HG03280 (cell line): Measurements from ENCODE around the gene PLK3.
"Not testable (repeated sequence)": the region's sequence is repeated elsewhere in the genome, so short reads cannot be mapped to it uniquely, and the experiment has no call there.

Source experiments
- ATAC-seq: cut with Tn5 transposase; IDR thresholded peaks from one replicate; pipeline ENCODE4 v1.9.1; 2021; ENCODE audit warnings: mild to moderate bottlenecking, moderate library complexity; ENCODE audit not compliant: unreplicated experiment

PLK3 gene

DNA sequence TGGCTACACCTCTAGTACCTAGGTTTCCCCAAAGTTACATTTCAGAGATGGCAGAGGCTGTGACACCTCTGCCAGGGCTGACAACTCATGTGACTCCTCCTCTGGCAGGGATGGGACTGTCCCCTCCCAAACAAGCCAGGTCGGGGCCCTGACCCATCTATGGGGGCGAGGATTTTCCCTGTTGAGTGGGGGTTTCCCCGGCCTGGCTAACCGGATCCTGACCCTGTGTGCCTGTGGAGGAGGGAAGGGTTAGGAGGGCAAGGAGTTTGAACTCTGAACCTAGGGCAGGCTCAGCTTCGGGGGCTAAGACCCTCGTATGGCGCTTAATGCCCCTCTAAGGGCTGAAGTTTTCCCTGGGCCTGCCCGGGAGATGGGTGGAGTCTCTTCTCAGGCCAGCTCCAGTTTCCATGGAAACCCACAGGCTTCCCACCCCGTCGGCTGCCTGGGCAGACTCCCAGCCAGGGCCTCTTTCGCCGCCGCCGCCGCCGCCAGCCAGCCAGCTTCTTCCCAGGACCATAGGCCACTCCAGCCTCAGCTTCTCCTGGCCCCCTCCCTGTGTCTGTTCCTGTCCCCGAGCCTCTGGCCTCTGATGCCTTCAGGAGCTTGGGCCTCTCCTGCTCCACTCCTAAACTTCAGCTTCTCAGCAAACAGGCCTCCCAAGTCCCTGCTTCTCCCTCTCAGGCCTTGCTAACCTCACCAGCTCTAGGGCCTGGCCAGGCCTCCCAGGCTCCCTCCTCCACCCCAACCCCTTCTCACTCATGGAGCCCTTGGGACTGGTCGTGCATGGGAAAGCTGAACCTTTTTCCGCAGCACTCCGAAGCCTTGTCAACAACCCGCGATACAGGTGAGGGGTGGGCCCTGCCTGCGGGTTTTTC, 8.1 kb downstream of the PLK3 start, which contains the start of gene BTBD19:
TSS of gene BTBD19 (plus strand) at position 461 of the 875 bp plus-strand sequence. CDS start at position 759, 298 bp downstream.
- peak; percentile 20 for ATAC-seq

DNA sequence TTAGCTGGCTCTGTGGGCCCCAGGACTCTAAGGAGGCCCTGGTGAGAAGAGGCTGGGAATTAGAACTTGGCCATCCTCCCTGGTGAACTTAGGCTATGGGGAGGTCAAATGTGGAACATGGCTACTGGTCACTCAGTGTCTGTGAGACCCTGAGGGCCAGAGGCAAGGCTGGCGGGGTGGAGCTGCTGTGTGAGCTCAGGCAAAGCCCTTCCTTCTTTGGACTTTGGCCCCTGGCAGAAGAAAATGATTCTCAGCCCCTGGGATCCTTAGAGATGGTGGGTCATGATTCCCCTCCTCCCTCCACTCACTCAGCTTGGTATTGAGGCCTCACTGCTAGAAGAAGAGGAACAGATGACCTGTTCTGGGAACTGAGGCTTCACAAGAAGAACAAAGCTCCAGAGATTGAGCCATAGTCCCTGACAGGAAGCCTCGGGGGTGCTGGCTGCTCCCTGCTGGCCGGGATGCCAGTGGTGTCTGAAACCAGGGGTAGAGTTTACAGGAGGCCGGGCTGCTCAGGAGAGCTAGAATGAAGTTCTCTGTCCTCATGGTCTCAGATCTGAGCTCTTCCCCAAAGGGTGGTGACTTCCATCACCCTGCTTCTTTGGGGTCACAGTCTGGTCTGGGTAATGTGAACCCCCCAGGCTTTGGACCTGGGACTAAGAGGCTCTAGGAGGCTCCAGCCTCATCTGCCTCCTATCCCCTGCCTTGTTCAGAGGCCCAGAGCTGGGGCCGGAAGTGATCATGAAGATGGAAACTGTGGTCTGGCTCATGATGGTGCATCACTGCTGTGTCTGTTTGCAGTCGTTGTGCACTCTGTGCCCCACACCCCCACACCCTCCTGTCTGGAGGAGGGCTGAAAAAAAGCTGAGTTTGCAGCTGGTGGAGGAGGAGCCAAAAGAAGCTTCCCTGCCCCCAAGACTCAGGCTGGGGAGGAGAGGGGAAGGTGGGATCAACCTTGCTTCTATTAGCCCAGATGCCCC, 9.1 kb downstream of the PLK3 start:
- peak; percentile 46 for ATAC-seq

DNA sequence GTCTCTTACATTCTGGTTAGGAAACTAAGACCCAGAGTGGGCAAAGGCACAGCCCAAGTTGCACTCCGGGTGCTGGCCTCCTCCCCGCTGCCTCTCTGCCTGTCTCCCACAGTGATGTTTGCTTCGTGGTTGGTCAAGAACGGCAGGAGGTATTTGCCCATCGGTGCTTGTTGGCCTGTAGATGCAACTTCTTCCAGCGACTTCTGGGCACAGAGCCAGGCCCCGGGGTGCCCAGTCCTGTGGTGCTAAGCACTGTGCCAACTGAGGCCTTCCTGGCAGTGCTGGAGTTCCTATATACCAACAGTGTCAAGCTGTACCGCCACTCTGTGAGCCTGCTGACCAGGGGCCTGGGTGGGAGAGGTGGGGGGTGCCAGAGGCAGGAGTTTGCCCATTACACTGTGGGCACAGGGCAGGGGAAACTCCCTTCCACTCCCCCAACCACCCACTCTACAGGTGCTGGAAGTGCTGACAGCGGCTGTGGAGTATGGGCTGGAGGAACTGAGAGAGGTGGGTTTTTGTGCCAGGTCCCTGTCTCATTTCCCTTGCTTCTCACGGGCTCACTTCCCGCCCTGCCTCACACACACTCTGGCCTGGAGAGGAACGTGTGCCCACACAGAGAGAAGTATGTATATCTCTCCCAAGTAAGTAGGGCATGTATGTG, 10.1 kb downstream of the PLK3 start:
- no peak for ATAC-seq

- not testable (repeated sequence) for ATAC-seq
These were observed 10.6 kb downstream of the PLK3 start for GRCh38 chr1:44810762-44811105.

- no peak for ATAC-seq
These were observed 11.1 kb downstream of the PLK3 start for GRCh38 chr1:44811234-44811633.

DNA sequence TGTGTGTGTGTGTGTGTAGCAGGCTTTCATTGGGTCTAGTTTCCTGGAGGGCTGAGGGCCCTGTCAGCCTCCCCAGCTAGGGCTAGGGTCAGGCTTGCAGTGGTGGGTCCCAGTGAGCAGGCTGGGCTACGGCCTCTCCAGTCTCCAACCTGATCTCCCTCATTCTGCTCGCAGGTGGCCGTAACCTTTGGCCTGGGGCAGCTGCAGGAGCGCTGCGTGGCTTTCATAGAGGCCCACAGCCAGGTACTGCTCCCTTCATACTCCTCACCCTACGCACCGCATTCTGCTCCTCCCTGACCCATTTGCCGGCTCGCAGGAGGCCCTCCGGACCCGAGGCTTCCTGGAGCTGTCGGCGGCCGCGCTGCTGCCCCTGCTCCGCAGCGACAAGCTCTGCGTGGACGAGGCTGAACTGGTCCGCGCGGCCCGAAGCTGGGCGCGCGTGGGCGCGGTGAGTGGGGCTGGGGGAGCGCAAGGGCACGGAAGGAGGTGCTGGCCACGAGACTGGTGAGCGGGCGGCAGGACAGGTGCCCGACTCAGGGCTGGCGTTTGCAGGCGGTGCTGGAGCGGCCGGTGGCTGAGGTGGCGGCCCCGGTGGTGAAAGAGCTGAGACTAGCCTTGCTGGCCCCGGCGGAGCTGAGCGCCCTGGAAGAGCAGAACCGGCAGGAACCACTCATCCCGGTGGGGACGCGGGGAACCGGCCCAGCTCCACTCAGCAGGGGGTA, 12.8 kb downstream of the PLK3 start:
- ATAC-seq = no peak

- ATAC-seq = not testable (repeated sequence)
These were observed 15.7 kb downstream of the PLK3 start for GRCh38 chr1:44815926-44816325.

GRCh38 chr1:44817307-44817706, 17.1 kb downstream of the PLK3 start:
- ATAC-seq = no peak

DNA sequence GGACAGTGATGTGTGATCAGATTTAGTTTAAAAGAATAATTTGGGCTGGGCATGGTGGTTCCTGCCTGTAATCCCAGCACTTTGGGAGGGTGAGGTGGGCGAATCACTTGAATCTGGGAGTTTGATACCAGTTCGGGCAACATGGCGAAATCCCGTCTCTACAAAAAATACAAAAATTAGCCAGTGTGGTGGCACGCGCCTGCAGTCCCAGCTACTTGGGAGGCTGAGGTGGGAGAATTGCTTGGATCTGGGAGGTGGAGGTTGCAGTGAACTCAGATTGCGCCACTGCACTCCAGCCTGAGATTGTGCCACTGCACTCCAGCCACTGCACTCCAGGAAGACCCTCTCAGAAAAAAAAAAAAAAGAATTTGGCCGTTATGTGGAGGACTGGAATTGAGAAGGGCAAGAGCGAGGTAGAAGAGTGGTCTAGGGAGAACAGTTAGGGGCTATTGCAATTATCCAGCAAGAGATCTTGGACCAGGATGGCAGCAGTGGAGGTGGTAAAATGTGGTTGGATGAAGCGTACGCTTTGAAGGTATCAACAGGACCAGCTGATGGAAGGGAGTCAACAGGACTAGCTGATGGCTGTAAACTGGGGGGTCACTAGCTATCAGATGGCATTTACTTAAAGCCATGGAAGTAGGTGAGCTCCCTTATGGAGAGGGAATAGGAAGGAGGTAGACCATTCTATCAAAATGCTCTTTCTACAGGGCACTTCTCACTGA, 17.8 kb downstream of the PLK3 start:
- ATAC-seq = no peak

DNA sequence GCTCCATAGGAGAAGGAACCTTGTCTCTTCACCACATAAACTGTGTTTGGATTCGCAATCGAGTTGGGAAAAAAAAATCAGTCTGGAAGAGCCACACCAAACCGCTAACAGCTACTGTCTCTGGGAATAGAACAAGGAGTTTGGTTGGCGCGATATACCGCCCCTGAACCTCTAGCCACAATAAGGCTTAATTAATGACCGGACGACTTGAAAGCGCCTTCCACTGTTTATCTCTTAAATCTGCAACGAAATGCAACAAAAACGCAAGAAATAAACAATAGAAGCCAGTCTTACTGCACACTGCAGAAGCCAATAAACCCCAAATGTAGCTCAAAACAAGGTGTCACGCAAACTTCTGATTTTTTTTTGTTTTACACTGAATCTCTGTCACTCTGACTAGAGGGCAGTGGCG, 19.0 kb downstream of the PLK3 start:
- no peak for ATAC-seq

DNA sequence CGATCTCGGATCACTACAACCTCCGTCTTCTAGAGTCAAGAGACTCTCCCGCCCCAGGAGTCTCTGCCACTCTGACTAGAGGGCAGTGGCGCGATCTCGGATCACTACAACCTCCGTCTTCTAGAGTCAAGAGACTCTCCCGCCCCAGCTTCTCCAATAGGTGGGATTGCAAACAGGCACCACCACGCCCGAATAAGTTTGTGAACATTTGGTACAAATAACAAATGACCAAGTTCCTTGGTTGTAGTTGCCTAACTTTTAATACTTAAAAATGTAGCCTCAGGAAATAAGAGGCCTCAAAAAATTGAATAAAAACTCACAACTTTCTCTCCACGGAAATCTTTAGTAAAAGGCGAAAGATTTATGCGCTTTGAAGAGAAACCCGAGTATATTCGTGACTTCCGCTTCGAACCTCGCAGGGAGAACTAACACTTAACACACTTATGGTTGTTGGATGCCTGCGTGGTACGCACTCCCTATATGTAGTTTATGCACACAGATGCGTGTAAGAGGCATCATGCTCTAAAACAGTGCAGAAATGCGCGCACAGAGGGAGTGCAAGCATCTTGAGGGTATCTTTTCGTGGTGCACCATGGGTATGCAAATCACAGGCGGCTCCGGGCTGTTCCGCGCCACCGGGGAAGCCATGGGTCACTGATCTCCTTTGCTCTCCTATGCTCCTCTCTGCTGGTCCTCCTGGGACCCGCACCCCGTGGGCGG, 19.6 kb downstream of the PLK3 start:
- peak; percentile 79 for ATAC-seq

DNA sequence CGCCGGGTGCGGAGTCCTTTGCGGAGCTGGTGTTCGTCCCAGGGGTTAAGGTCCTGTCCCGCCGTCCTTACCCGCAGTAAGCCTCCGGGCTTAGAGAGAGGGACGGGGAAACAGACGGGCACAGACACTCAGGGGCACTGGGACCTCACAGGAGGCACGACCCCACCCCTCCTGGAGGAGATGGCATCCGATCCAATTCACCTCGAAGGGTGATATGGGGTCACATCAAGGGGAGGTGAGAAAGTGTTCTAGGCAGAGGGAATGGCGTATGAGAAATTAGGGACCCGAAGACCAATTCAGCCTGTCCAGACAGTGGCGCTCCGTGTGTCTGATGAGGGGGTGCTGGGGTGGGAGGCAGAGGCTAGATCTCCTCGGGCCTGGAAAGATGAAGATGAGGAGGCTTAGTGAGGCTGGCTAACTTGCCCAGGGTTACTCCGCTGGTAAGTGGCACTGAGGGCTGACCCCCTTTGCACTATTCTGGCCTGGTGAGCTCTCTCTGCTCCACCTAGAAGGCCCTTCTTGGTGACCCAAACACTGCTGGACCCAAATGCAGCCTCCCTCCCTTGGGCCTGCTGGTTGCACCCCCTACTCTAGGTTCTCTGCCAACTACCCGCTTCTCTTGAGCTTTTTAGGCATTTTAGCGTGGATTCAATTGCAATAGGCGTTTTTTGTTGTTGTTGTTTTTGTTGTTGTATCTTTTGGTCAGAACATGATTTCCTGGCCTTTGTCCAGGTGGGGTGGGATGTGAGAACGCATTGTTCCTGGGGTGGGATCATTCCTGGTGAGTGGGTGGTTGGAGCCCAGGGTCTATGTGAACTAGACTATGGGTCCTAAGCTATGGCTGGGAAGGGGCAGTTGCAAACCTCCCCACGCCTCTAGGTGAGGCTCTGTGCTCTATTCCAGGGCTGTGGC, 20.4 kb downstream of the PLK3 start:
- ATAC-seq = no peak

- no peak for ATAC-seq
These were observed 21.1 kb downstream of the PLK3 start for GRCh38 chr1:44821240-44821715.

DNA sequence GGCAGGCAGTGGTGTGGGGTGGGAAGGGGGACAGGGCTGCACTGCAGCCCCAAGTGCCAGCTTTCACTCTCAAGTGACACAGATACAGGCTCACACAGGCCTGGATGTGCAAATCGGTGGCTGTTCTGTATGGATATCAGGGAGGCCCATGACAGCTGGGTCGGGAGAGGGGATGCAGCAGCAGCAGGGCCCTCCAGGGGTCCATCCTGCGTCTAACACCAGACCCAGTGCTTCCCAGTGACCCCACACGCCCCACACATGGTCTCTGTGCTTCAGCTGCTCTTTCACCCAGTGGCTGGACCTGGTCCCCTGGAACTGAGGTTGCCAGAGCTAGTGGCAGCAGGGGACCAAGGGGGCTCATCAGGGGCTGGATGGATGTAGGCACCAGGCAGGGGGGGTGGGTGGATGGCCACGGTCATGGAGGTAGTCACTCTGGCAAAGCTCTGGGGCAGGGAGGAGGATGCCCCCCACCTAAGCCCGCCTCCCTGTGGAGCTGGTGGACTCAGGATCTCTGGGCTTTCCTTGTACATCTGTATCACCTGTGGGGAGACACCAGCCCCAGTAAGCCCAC, 22.0 kb downstream of the PLK3 start:
- ATAC-seq = no peak

GRCh38 chr1:44822981-44823451, 22.8 kb downstream of the PLK3 start:
- no peak for ATAC-seq

DNA sequence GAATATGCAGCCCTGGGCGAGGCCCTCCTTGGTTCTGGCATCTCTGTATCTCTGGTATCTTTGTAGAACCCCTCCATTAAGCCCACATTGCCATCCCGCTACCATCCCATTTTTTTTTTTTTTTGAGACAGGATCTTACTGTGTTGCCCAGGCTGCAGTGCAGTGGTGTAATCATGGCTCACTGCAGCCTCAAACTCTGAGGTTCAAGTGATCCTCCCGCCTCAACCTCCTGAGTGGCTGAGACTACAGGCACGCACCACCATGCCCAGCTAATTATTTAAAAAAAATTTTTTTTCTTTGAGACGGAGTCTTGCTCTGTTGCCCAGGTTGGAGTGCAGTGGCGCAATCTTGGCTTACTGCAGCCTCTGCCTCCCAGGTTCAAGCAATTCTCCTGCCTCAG, 24.2 kb downstream of the PLK3 start:
- not testable (repeated sequence) for ATAC-seq

GRCh38 chr1:44826375-44827196, 26.4 kb downstream of the PLK3 start:
- ATAC-seq = no peak
